Endodermal cell (in vitro differentiated cells): Measurements from ENCODE around the gene OGA. TPM values are rescaled to one million over a fixed set of nuclear protein-coding genes. Genes with fewer than 3 reads are reported as not detected.

ENCODE experiments used
- DNase-seq: peaks from one replicate; pipeline ENCODE4 v3.0.0-alpha.2; 2017
- H3K27ac ChIP-seq: 2 replicates; pipeline ENCODE4 v1.5.1; 2013; ENCODE audit warnings: mild to moderate bottlenecking, low read depth, low read length, moderate library complexity
- H3K27me3 ChIP-seq: 2 replicates; pipeline ENCODE4 v1.6.1; 2013; ENCODE audit warnings: mild to moderate bottlenecking, low read length, moderate library complexity; ENCODE audit not compliant: insufficient read depth, control insufficient read depth, poor library complexity, severe bottlenecking
- H3K36me3 ChIP-seq: 2 replicates; pipeline ENCODE4 v1.7.0; 2013; ENCODE audit warnings: mild to moderate bottlenecking, low read length, moderate library complexity; ENCODE audit not compliant: control insufficient read depth, insufficient read depth
- H3K4me1 ChIP-seq: one replicate; pipeline ENCODE4 v1.7.0; 2013; ENCODE audit warnings: low read length; ENCODE audit not compliant: control insufficient read depth, insufficient read depth
- H3K4me3 ChIP-seq: 2 replicates; pipeline ENCODE4 v1.5.1; 2013; ENCODE audit warnings: mild to moderate bottlenecking, low read length, moderate library complexity
- H3K9ac ChIP-seq: 2 replicates; pipeline ENCODE4 v1.6.1; 2013; ENCODE audit warnings: mild to moderate bottlenecking, low read length, moderate library complexity; ENCODE audit not compliant: poor library complexity, severe bottlenecking; ENCODE audit errors: extremely low read depth
- H3K9me3 ChIP-seq: 2 replicates; pipeline ENCODE4 v1.6.1; 2013; ENCODE audit warnings: mild to moderate bottlenecking, low read length, moderate library complexity; ENCODE audit not compliant: control insufficient read depth
- H3K27ac Mint-ChIP-seq: 2 replicates; pipeline ENCODE4 v1.8.0; 2020; ENCODE audit warnings: mixed read lengths
- H3K27me3 Mint-ChIP-seq: 2 replicates; pipeline ENCODE4 v1.8.0; 2021; ENCODE audit warnings: mild to moderate bottlenecking, mixed read lengths; ENCODE audit not compliant: insufficient read depth
- H3K36me3 Mint-ChIP-seq: 2 replicates; pipeline ENCODE4 v1.8.0; 2020; ENCODE audit warnings: low read depth, mixed read lengths
- H3K4me1 Mint-ChIP-seq: 2 replicates; pipeline ENCODE4 v1.8.0; 2020; ENCODE audit warnings: mixed read lengths
- H3K4me3 Mint-ChIP-seq: 2 replicates; pipeline ENCODE4 v1.8.0; 2020; ENCODE audit warnings: mild to moderate bottlenecking, moderate library complexity, mixed read lengths
- H3K9me3 Mint-ChIP-seq: 2 replicates; pipeline ENCODE4 v1.8.0; 2020; ENCODE audit warnings: mild to moderate bottlenecking, mixed read lengths
- WGBS, 2 experiments: methylation state at CpG; one replicate each; pipeline versions ENCODE4 v1.1.5 to v1.1.7; 2013; ENCODE audit warnings: missing lambda C conversion rate in 2 of 2, mixed read lengths in 1 of 2; ENCODE audit not compliant: insufficient coverage in 1 of 2, insufficient read length in 1 of 2; 5-methylcytosine and 5-hydroxymethylcytosine counted together
- total RNA-seq, 2 donors: library from RNA; stranded (reverse); fragmentation: NEBNext Ultra II Directional in 1 of 2; extraction: Animal tissue kit (Norgen Biotek cat#: 25700) in 1 of 2; gene quantifications; 2 replicates in 1 of 2; 3 replicates in 1 of 2; pipeline ENCODE4 v1.2.1, GENCODE V29; 2021
- TF ChIP-seq, protein P1 (sequence below): fragments of 200-600 bp; sonication (generic); conservative IDR thresholded peaks from 2 replicates; pipeline ENCODE4 v1.5.0; 2021; ENCODE audit warnings: antibody characterized with exemption, mild to moderate bottlenecking

Gene OGA
- total RNA-seq, 2 donors from 2014 or later = 138 to 149 TPM

DNA sequence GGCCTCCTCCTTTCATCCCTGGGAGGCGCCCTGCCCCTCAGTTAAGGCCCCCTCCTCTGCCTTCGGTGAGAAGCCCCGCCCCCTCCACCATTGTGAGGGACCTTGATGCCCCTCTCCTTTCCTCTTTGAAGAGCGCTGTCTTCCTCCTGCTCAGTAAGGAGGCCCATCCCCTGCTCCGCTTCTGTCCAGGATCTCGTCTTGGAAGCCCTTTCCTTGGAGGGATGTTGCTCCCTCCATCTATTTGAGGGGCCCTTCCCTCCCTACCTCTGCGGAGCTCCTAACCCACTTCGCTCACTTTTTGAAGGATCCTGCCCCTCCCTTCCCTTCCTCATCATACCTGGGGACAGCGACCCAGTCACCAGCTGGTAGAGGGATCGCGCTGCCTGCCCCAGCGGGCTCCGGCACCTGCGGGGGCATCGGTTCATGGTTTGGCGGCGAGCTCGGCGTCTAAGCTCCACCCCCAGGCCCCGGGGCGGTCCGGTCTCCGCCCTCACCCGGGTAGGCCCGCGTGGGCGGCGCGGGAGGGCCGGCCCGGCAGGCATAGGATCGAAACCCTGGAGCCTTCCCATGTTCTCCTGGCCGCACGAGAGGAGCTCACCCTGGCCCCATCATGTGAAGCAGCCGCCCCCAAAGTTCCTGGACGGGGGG is 21.3 kb upstream of the OGA start:
- Mint-ChIP-seq H3K4me1 (peaks cover 21% of the 10 kb centered on the region), H3K4me3 (peak overlapping the region; percentile 61), H3K27me3 (peaks cover 39% of the 10 kb centered on the region), H3K36me3 (no peaks in the 10 kb centered on the region), H3K27ac (no peak overlapping the region), H3K9me3 (no peaks in the 10 kb centered on the region)
- H3K9ac ChIP-seq = no peak overlapping the region
- DNase-seq = peak; percentile 83
- H3K36me3 ChIP-seq = no peaks in the 10 kb centered on the region
- H3K4me3 ChIP-seq = peak overlapping the region; percentile 73
- peaks cover 21% of the 10 kb centered on the region for H3K27me3 ChIP-seq
- WGBS, 2 experiments = 7 to 17% methylated on average over 5 to 36 of the region's 36 CpGs
- H3K27ac ChIP-seq = no peak overlapping the region
- no peaks in the 10 kb centered on the region for H3K9me3 ChIP-seq
- TF ChIP-seq, protein P1, sequence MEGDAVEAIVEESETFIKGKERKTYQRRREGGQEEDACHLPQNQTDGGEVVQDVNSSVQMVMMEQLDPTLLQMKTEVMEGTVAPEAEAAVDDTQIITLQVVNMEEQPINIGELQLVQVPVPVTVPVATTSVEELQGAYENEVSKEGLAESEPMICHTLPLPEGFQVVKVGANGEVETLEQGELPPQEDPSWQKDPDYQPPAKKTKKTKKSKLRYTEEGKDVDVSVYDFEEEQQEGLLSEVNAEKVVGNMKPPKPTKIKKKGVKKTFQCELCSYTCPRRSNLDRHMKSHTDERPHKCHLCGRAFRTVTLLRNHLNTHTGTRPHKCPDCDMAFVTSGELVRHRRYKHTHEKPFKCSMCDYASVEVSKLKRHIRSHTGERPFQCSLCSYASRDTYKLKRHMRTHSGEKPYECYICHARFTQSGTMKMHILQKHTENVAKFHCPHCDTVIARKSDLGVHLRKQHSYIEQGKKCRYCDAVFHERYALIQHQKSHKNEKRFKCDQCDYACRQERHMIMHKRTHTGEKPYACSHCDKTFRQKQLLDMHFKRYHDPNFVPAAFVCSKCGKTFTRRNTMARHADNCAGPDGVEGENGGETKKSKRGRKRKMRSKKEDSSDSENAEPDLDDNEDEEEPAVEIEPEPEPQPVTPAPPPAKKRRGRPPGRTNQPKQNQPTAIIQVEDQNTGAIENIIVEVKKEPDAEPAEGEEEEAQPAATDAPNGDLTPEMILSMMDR = no peak
- H3K4me1 ChIP-seq = no peaks in the 10 kb centered on the region

DNA sequence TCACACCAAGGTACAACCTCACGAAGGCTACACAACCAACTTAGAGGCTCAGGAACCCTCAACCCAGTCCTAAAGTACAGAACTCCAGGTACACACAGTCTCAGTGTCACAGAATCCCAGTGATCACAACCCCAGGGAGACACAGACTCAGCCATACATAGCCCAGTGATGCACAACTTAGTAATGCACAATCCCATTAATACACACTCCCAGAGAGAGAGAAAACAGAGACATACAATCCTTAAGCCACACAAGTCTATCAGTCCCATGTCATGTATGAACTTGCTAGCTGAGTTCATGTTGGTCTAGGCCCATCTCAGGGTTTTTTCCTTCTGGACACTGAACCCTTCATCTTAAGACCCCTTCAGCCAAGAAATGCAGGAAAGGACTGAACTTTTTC is 20.8 kb upstream of the OGA start:
- H3K4me3 Mint-ChIP-seq = peak overlapping the region; percentile 61

DNA sequence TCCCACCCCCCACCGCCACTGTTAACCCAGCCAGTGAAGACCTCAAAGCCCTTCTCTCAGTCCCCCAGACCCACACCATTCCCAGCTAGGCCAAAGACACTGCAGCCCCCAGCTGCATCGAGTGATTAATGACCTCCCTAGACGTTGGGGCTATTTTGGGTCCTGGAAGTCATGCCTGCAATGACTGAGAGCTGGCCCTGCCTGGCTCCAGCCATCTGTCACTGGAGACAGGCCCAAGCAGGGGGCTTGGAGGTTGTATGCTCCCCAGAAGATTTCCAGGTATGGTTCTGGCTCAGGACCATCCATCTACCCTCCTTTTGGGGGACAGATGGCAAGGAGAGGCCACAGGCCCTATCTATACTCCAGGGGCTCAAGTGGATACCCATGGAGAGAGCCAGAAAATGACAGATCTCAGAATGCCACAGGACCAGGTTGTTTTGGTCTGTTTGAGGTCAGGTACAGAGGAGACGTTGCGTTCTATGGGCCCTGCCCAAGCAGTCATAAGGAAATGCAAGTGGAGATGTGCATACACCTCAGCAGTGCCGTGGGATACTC is 20.2 kb upstream of the OGA start:
- Histone ChIP-seq H3K9ac (no peak overlapping the region), H3K27me3 (peaks cover 21% of the 10 kb centered on the region), H3K36me3 (no peaks in the 10 kb centered on the region), H3K9me3 (no peaks in the 10 kb centered on the region), H3K27ac (no peak overlapping the region), H3K4me3 (no peak overlapping the region), H3K4me1 (no peaks in the 10 kb centered on the region)
- H3K4me1 Mint-ChIP-seq = peaks cover 15% of the 10 kb centered on the region
- H3K27me3 Mint-ChIP-seq = peaks cover 37% of the 10 kb centered on the region
- TF ChIP-seq, protein P1 = no peak
- no peaks in the 10 kb centered on the region for H3K36me3 Mint-ChIP-seq
- 92 to 93% methylated on average over 4 to 6 of the region's 6 CpGs for WGBS, 2 experiments
- no peak overlapping the region for H3K27ac Mint-ChIP-seq
- H3K4me3 Mint-ChIP-seq = peak overlapping the region; percentile 61
- DNase-seq = no peak
- H3K9me3 Mint-ChIP-seq = no peaks in the 10 kb centered on the region

More for the DNA sequence above, 20.8 kb upstream of the OGA start:
- no peaks in the 10 kb centered on the region for H3K36me3 Mint-ChIP-seq
- no peak for DNase-seq
- Histone ChIP-seq H3K36me3 (no peaks in the 10 kb centered on the region), H3K4me1 (no peaks in the 10 kb centered on the region), H3K4me3 (no peak overlapping the region), H3K27me3 (peaks cover 21% of the 10 kb centered on the region), H3K9ac (no peak overlapping the region), H3K27ac (no peak overlapping the region), H3K9me3 (no peaks in the 10 kb centered on the region)
- no peak overlapping the region for H3K27ac Mint-ChIP-seq
- H3K9me3 Mint-ChIP-seq = no peaks in the 10 kb centered on the region
- peaks cover 16% of the 10 kb centered on the region for H3K4me1 Mint-ChIP-seq
- TF ChIP-seq, protein P1 = no peak
- WGBS, 2 experiments = 80 to 83% methylated on average over 1 of the region's 1 CpG
- H3K27me3 Mint-ChIP-seq = peaks cover 34% of the 10 kb centered on the region
